ENCODE data around the gene UGT1A3.

The UGT1A3 gene

GRCh38 chr2:233817995-233818638, 89.3 kb downstream of the UGT1A3 start:
- no peak for DNase-seq

- no peak for DNase-seq
These were observed 90.1 kb downstream of the UGT1A3 start for GRCh38 chr2:233818639-233819621.

- DNase-seq: no peak
These were observed 91.3 kb downstream of the UGT1A3 start for GRCh38 chr2:233819884-233820773.

- DNase-seq: no peak
These were observed 91.9 kb downstream of the UGT1A3 start for GRCh38 chr2:233820774-233821105.

GRCh38 chr2:233821196-233821595, 92.4 kb downstream of the UGT1A3 start:
- no peak for DNase-seq

- no peak for DNase-seq
These were observed 92.9 kb downstream of the UGT1A3 start for GRCh38 chr2:233821709-233822100.

GRCh38 chr2:233822101-233822771, 93.4 kb downstream of the UGT1A3 start:
- no peak for DNase-seq
